Ectodermal cell (in vitro differentiated cells): Measurements from ENCODE around the gene MED13L.
"Not testable (repeated sequence)": the region's sequence is repeated elsewhere in the genome, so short reads cannot be mapped to it uniquely, and the experiment has no call there.

Experiments used
- H3K27ac ChIP-seq: 2 replicates; pipeline ENCODE4 v1.7.0; 2013; ENCODE audit warnings: mild to moderate bottlenecking, low read depth, low read length; ENCODE audit not compliant: insufficient read depth, poor library complexity, severe bottlenecking
- H3K27me3 ChIP-seq: 2 replicates; pipeline ENCODE4 v1.7.0; 2013; ENCODE audit warnings: mild to moderate bottlenecking, low read length; ENCODE audit not compliant: insufficient read depth, control insufficient read depth, poor library complexity, severe bottlenecking
- H3K36me3 ChIP-seq: one replicate; pipeline ENCODE4 v1.7.0; 2013; ENCODE audit warnings: low read length; ENCODE audit not compliant: control insufficient read depth, insufficient read depth
- H3K4me1 ChIP-seq: one replicate; pipeline ENCODE4 v1.7.0; 2013; ENCODE audit warnings: low read length; ENCODE audit not compliant: control insufficient read depth, insufficient read depth
- H3K4me3 ChIP-seq: 2 replicates; pipeline ENCODE4 v1.7.0; 2013; ENCODE audit warnings: low read depth, low read length, control low read depth; ENCODE audit not compliant: insufficient read depth
- H3K9me3 ChIP-seq: 2 replicates; pipeline ENCODE4 v1.7.0; 2013; ENCODE audit warnings: mild to moderate bottlenecking, low read length, moderate library complexity; ENCODE audit not compliant: control insufficient read depth
- WGBS, 2 experiments: methylation state at CpG; one replicate each; pipeline ENCODE4 v1.1.7; 2013; ENCODE audit warnings: missing lambda C conversion rate in 2 of 2; 5-methylcytosine and 5-hydroxymethylcytosine counted together

Gene MED13L

GRCh38 chr12:116248433-116248832, 29.1 kb downstream of the MED13L start:
- H3K27ac ChIP-seq, result no peak overlapping the region
- H3K27me3 ChIP-seq, result no peaks in the 10 kb centered on the region
- H3K9me3 ChIP-seq, result no peaks in the 10 kb centered on the region
- H3K4me3 ChIP-seq, result no peak overlapping the region
- no peaks in the 10 kb centered on the region for H3K36me3 ChIP-seq
- peaks cover 39% of the 10 kb centered on the region for H3K4me1 ChIP-seq

DNA sequence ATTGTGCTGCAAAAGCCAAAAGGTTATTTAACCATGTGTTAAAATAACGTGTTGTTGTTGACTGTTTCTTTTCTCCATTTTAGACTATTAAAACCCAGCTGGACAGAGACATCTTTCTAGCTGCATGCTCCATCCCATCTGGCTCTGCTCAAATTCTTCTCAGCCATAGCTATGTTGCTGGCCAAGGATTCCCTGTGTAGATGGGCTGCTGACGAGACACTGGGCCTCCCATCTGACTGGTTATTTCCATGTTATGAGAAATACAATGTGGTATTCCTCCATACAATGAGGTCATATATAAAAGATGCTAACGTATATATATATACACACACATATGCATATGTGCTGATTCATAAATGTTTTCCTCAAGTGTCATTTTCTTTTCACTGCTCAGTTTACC, 30.1 kb downstream of the MED13L start:
- Histone ChIP-seq H3K36me3 (no peaks in the 10 kb centered on the region), H3K9me3 (no peaks in the 10 kb centered on the region), H3K4me3 (no peak overlapping the region), H3K4me1 (peaks cover 39% of the 10 kb centered on the region), H3K27ac (no peak overlapping the region), H3K27me3 (no peaks in the 10 kb centered on the region)
- 82 to 100% methylated on average over 2 of the region's 3 CpGs for WGBS, 2 experiments

DNA sequence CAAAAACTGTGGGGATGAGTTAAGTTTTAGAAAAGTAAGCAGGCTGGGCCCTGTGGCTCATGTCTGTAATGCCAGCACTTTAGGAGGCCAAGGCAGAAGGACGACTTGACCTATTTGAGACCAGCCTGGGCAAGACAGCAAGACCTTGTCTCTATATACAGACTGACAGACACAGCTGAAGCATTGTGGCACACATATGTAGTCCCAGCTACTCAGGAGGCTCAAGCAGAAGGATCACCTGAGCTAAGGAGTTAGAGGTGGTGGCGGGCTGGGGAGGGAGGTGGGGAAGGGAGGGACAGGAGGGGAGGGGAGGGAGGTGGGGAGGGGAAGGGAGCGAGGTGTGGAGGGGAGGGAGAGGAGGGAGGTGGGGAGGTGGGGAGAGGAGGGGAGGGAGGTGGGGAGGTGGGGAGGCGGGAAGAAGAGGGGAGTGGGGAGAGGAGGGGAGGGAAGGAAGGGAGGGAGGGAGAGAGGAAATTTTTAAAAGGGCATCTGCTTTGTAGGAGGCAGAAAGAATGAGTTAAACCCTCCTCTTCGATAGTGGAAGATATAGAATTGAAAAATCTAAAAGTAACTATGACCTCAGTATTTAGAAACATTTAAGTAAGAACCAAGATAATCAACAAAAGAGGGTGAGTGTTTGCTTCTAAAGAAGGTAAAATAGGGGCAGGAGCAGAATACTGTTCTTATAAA, 30.9 kb downstream of the MED13L start:
- 71 to 74% methylated on average over 4 of the region's 5 CpGs for WGBS, 2 experiments
- H3K4me1 ChIP-seq, result peaks cover 39% of the 10 kb centered on the region
- H3K9me3 ChIP-seq, result no peaks in the 10 kb centered on the region
- H3K27me3 ChIP-seq, result no peaks in the 10 kb centered on the region
- peak overlapping the region; percentile 9 for H3K27ac ChIP-seq
- no peaks in the 10 kb centered on the region for H3K36me3 ChIP-seq
- H3K4me3 ChIP-seq, result no peak overlapping the region

DNA sequence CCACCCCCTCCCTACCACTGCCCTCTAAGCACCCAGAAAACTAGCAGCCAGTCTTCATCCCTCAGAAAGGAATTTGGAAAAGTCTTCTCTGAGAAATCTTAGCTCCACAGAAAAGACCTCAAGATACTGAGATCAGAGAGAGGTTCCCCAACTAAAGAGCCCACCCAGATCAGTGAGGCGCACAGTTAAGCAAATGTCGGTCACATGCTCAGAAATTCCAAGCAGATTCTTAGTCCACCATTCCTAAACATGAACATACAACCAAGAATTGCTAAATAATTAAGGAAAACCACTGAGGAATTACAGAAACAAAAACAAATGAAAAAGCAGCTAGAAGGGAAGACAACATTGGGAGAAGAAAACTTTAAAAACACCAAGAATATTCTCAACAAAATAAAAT, 32.3 kb downstream of the MED13L start:
- Histone ChIP-seq H3K27me3 (no peaks in the 10 kb centered on the region), H3K9me3 (no peaks in the 10 kb centered on the region), H3K27ac (no peak overlapping the region), H3K4me3 (no peak overlapping the region), H3K36me3 (no peaks in the 10 kb centered on the region), H3K4me1 (peaks cover 39% of the 10 kb centered on the region)
- 93 to 97% methylated on average over 2 of the region's 2 CpGs for WGBS, 2 experiments

DNA sequence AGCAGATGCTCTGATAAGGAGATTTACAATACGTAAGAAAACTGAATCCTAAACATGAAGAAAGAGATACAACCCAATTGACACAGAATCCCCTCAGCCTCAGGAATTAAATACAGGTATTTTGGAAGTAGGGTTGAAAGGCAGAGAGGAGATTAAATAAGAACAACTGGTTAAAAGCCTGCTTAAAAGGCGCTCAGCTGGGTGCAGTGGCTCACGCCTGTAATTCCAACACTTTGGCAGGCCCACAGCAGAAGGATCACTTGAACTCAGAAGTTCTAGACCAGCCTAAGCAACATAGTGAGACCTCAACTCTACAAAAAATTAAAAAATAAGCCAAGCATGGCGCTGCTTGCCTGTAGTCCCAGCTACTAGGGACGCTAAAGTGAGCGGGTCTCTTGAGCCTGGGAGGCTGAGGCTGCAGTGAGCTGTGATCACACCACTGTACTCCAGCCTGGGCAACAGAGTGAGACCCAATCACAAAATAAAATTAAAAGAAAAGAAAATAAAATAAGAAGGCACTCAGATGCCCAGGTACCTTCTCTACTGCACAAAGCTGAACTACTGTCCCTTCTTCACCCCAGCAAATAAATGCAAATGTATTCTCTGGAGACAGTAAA, 32.9 kb downstream of the MED13L start:
- Histone ChIP-seq H3K36me3 (no peaks in the 10 kb centered on the region), H3K4me3 (no peak overlapping the region), H3K27me3 (no peaks in the 10 kb centered on the region), H3K9me3 (no peaks in the 10 kb centered on the region), H3K4me1 (peaks cover 39% of the 10 kb centered on the region), H3K27ac (no peak overlapping the region)
- 67 to 68% methylated on average over 5 to 6 of the region's 6 CpGs for WGBS, 2 experiments

DNA sequence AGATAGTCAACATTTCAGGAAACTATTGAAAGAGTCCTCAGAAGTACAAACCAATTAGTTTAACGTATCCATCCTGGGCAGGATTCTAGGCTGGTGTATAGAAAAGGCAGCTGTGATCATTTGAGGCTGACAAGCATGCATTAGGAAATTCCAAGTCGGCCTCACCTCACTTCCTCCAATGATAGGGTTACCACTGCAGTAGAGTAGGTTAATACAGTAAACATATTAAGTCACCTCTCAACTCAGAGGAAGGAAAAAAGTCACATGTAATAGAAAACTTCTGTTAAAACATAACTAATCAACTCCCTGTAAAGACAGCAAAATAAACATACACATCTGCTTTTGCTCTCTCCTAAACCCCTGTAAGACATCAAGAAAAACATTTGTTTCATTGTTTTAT, 33.5 kb downstream of the MED13L start:
- Histone ChIP-seq H3K27me3 (no peaks in the 10 kb centered on the region), H3K27ac (no peak overlapping the region), H3K9me3 (no peaks in the 10 kb centered on the region), H3K4me1 (peaks cover 35% of the 10 kb centered on the region), H3K4me3 (no peak overlapping the region), H3K36me3 (no peaks in the 10 kb centered on the region)
- 75 to 84% methylated on average over 2 of the region's 2 CpGs for WGBS, 2 experiments

DNA sequence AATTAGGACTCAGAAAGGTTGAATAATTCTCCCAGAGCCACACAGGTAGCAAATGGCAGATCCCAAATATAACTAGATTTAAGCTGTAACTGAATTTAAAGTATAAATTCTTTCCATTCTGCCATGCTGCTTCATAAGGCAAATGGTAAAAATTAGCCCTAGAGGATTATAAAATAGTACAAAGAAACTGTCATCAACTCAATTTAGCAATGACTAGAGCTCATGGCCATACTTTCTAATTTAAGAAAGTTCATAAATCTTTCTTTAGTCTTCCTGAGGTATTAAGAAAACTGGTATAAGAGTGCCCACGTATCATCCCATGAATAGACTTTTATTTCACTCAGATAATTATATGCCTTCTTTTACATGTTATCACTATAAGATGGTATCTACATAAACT, 34.8 kb downstream of the MED13L start:
- Histone ChIP-seq H3K36me3 (no peaks in the 10 kb centered on the region), H3K4me3 (no peak overlapping the region), H3K27me3 (no peaks in the 10 kb centered on the region), H3K9me3 (no peaks in the 10 kb centered on the region), H3K27ac (no peak overlapping the region), H3K4me1 (peaks cover 24% of the 10 kb centered on the region)
- 100% methylated on average over 1 of the region's 1 CpG; no CpG with 5 or more reads in 1 of the 2 experiments for WGBS, 2 experiments

GRCh38 chr12:116241157-116241759, 36.2 kb downstream of the MED13L start:
- WGBS, 2 experiments, result 93 to 94% methylated on average over 9 of the region's 9 CpGs
- no peak overlapping the region for H3K4me3 ChIP-seq
- H3K27ac ChIP-seq, result no peak overlapping the region
- H3K27me3 ChIP-seq, result no peaks in the 10 kb centered on the region
- H3K9me3 ChIP-seq, result no peaks in the 10 kb centered on the region
- no peaks in the 10 kb centered on the region for H3K36me3 ChIP-seq
- H3K4me1 ChIP-seq, result peaks cover 26% of the 10 kb centered on the region

DNA sequence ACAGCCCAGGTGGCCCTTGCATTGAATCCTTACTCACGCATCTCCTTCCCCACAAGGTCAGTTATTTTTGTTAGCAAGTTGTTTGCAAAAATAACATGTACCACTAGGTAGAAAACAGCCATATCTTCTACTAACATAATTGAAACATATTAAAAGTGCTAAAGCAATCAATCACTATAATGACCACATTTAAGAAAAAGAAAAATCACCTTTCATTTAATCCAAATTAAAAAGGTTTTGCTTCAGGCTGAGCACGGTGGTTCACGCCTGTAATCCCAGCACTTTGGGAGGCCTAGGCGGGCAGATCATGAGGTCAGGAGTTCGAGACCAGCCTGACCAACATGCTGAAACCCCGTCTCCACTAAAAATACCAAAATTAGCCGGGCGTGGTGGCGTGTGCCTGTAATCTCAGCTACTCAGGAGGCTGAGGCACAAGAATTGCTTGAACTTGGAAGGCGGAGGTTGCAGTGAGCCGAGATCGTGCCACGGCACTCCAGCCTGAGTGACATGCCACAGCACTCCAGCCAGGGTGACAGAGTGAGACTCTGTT, 38.8 kb downstream of the MED13L start:
- H3K4me1 ChIP-seq, H3K27me3 ChIP-seq, H3K4me3 ChIP-seq, H3K9me3 ChIP-seq, H3K36me3 ChIP-seq, H3K27ac ChIP-seq: not testable (repeated sequence)
- 92 to 94% methylated on average over 13 of the region's 13 CpGs for WGBS, 2 experiments

GRCh38 chr12:116238149-116238548, 39.3 kb downstream of the MED13L start:
- WGBS, 2 experiments, result 100% methylated on average over 1 to 3 of the region's 3 CpGs
- Histone ChIP-seq H3K4me3 (no peak overlapping the region), H3K4me1 (peaks cover 8% of the 10 kb centered on the region), H3K27me3 (no peaks in the 10 kb centered on the region), H3K36me3 (no peaks in the 10 kb centered on the region), H3K27ac (no peak overlapping the region), H3K9me3 (no peaks in the 10 kb centered on the region)
